ENCODE measurements around the gene BRIP1. TPM values are rescaled to one million over a fixed set of nuclear protein-coding genes. Genes with fewer than 3 reads are reported as not detected.

Gene BRIP1
- total RNA-seq, 2 experiments from 2014 or later: 1.0 to 1.9 TPM

GRCh38 chr17:61644800-61645774 lies 218.2 kb downstream of the BRIP1 start:
- Mint-ChIP-seq H3K36me3 (ENCODE audit: low read depth) (no peaks in the 10 kb centered on the region), H3K27me3 (peaks cover 9% of the 10 kb centered on the region), H3K27ac (no peak overlapping the region), H3K9me3 (peaks cover 2% of the 10 kb centered on the region), H3K4me3 (no peak overlapping the region), H3K4me1 (ENCODE audit: low read depth) (no peaks in the 10 kb centered on the region)
- H3K4me3 ChIP-seq (ENCODE audit: low read length): no peak overlapping the region
- ChIA-PET CTCF (no interaction called here), POLR2A (no interaction called here)
- no peak for TF ChIP-seq CTCF (IDR thresholded peaks at IDR 0.05)
- no peak for ATAC-seq (ENCODE audit: poor library complexity)
- no peak overlapping the region for H3K27ac ChIP-seq (ENCODE audit: low read depth in 1 of 2, low read length in 2 of 2)
- no peaks in the 10 kb centered on the region for H3K9me3 ChIP-seq (ENCODE audit: control insufficient read depth in 1 of 2, insufficient read depth in 1 of 2, low read length in 2 of 2)
- intact Hi-C loops (cut with DNase I, micrococcal nuclease): no loop called here
- no peaks in the 10 kb centered on the region for H3K36me3 ChIP-seq (ENCODE audit: insufficient read depth, low read length)
- no peaks in the 10 kb centered on the region for H3K4me1 ChIP-seq (ENCODE audit: insufficient read depth, low read length)
- no peak for DNase-seq
- H3K27me3 ChIP-seq (ENCODE audit: control insufficient read depth in 1 of 2, insufficient read depth in 2 of 2, low read length in 2 of 2): peaks cover 0 to 12% of the 10 kb centered on the region in 2 experiments

- peaks cover 19% of the 10 kb centered on the region for H3K27me3 Mint-ChIP-seq
- H3K4me3 Mint-ChIP-seq: no peak overlapping the region
- Histone ChIP-seq H3K27me3 (ENCODE audit: control insufficient read depth in 1 of 2, insufficient read depth in 2 of 2, low read length in 2 of 2) (peaks cover 0 to 5% of the 10 kb centered on the region in 2 experiments), H3K36me3 (ENCODE audit: insufficient read depth, low read length) (no peaks in the 10 kb centered on the region), H3K4me3 (ENCODE audit: low read length) (no peak overlapping the region), H3K27ac (ENCODE audit: low read depth in 1 of 2, low read length in 2 of 2) (no peak overlapping the region), H3K4me1 (ENCODE audit: insufficient read depth, low read length) (no peaks in the 10 kb centered on the region), H3K9me3 (ENCODE audit: control insufficient read depth in 1 of 2, insufficient read depth in 1 of 2, low read length in 2 of 2) (no peaks in the 10 kb centered on the region)
- no peak for TF ChIP-seq CTCF (IDR thresholded peaks at IDR 0.05)
- ATAC-seq (ENCODE audit: poor library complexity) (no peak), DNase-seq (no peak)
- ChIA-PET POLR2A (no interaction called here), CTCF (no interaction called here)
- H3K4me1 Mint-ChIP-seq (ENCODE audit: low read depth): no peaks in the 10 kb centered on the region
- H3K9me3 Mint-ChIP-seq: no peaks in the 10 kb centered on the region
- no peak overlapping the region for H3K27ac Mint-ChIP-seq
- no peaks in the 10 kb centered on the region for H3K36me3 Mint-ChIP-seq (ENCODE audit: low read depth)
- intact Hi-C loops (cut with DNase I, micrococcal nuclease): no loop called here
These were observed 220.6 kb downstream of the BRIP1 start for GRCh38 chr17:61642768-61643167.

GRCh38 chr17:61641715-61642114 lies 221.6 kb downstream of the BRIP1 start:
- H3K9me3 ChIP-seq (ENCODE audit: control insufficient read depth in 1 of 2, insufficient read depth in 1 of 2, low read length in 2 of 2): no peaks in the 10 kb centered on the region
- H3K27me3 Mint-ChIP-seq: peaks cover 23% of the 10 kb centered on the region
- POLR2A ChIA-PET: no interaction called here
- no peaks in the 10 kb centered on the region for H3K4me1 Mint-ChIP-seq (ENCODE audit: low read depth)
- H3K36me3 ChIP-seq (ENCODE audit: insufficient read depth, low read length): no peaks in the 10 kb centered on the region
- CTCF ChIA-PET: interaction anchor here (1.1 kb wide), 1 partner anchor 70 kb away, joined by 3 read pairs; no protein-coding TSS in a partner anchor
- TF ChIP-seq CTCF (IDR thresholded peaks at IDR 0.05): no peak
- peaks cover 0 to 4% of the 10 kb centered on the region in 2 experiments for H3K27me3 ChIP-seq (ENCODE audit: control insufficient read depth in 1 of 2, insufficient read depth in 2 of 2, low read length in 2 of 2)
- ATAC-seq (ENCODE audit: poor library complexity): no peak
- H3K4me3 ChIP-seq (ENCODE audit: low read length): no peak overlapping the region
- H3K27ac ChIP-seq (ENCODE audit: low read depth in 1 of 2, low read length in 2 of 2): no peak overlapping the region
- no peak for DNase-seq
- no peak overlapping the region for H3K27ac Mint-ChIP-seq
- H3K4me3 Mint-ChIP-seq: no peak overlapping the region
- no peaks in the 10 kb centered on the region for H3K4me1 ChIP-seq (ENCODE audit: insufficient read depth, low read length)
- no peaks in the 10 kb centered on the region for H3K9me3 Mint-ChIP-seq
- H3K36me3 Mint-ChIP-seq (ENCODE audit: low read depth): no peaks in the 10 kb centered on the region
- intact Hi-C loops (cut with DNase I, micrococcal nuclease): no loop called here

Measured in CD4-positive, alpha-beta T cell (primary cell).